Esophagus muscularis mucosa (tissue), 3 donors: ENCODE results near the gene FGD2.

ENCODE experiments used
- POLR2A ChIP-seq: fragments of 450-650 bp; IDR thresholded peaks from one replicate; pipeline ENCODE4 v1.6.1; 2017; ENCODE audit warnings: antibody characterized with exemption, moderate library complexity, mild to moderate bottlenecking, low read depth
- POLR2AphosphoS5 ChIP-seq, 2 donors: sonication (generic); formaldehyde crosslinking; IDR thresholded peaks; one replicate each; pipeline ENCODE4 v1.6.1; 2017; ENCODE audit warnings: antibody characterized with exemption in 2 of 2
- TF ChIP-seq, protein P1 (sequence below), 3 experiments: fragments of 200-600 bp in 2 of 3; fragments of 450-650 bp in 1 of 3; sonication (generic) in 2 of 3; IDR thresholded peaks; one replicate each; pipeline ENCODE4 v1.5.1; 2017 to 2019; ENCODE audit warnings: antibody characterized with exemption in 3 of 3, mild to moderate bottlenecking in 2 of 3, moderate library complexity in 1 of 3

DNA sequence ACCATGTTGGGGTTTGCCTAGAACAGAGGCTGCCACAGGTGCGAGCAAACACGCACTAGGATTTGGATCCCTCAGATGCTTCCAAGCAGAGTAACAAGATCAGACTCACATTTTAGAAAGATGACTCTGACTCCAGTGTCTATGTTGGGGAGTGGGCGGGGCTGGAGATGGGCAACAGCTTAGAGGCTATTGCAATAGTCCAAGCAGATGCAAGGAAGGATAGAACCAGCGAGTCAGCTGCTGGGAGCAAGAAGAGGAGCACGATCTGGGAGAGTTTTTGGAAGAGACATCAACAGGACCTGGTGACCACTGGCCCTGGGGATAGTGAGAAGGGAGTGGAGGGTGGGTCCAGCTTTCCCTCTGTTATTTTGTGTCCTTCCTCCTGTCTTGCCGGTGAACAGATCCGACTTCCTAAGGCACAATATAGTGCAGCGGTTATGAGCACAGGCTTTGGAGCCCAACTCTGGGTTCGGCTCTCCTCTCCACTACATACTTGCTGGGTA lies 52.7 kb downstream of the FGD2 start:
- TF ChIP-seq, protein P1, sequence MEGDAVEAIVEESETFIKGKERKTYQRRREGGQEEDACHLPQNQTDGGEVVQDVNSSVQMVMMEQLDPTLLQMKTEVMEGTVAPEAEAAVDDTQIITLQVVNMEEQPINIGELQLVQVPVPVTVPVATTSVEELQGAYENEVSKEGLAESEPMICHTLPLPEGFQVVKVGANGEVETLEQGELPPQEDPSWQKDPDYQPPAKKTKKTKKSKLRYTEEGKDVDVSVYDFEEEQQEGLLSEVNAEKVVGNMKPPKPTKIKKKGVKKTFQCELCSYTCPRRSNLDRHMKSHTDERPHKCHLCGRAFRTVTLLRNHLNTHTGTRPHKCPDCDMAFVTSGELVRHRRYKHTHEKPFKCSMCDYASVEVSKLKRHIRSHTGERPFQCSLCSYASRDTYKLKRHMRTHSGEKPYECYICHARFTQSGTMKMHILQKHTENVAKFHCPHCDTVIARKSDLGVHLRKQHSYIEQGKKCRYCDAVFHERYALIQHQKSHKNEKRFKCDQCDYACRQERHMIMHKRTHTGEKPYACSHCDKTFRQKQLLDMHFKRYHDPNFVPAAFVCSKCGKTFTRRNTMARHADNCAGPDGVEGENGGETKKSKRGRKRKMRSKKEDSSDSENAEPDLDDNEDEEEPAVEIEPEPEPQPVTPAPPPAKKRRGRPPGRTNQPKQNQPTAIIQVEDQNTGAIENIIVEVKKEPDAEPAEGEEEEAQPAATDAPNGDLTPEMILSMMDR (IDR thresholded peaks at IDR 0.05): no peak
- TF ChIP-seq POLR2AphosphoS5 (IDR thresholded peaks at IDR 0.05) (no peak), POLR2A (no peak)
